MCF 10A (cell line): ENCODE results near the gene XCL1. TPM values are rescaled to one million over a fixed set of nuclear protein-coding genes. Genes with fewer than 3 reads are reported as not detected.

ENCODE experiments used
- BruUV-seq: library from RNA; stranded (reverse); fragments of 400-500 nt; replicated peaks from 2 replicates; lab custom pipeline; 2021; lab: Mats Ljungman, UMichigan
- CTCF ChIA-PET: fragments of 300-600 bp; sonication (Branson Sonifier 250); formaldehyde crosslinking; extraction: SDS; loops from one replicate; lab custom pipeline; 2021; ENCODE audit warnings: antibody characterized with exemption, inconsistent platforms; lab: Yijun Ruan, JAX
- POLR2A ChIA-PET: fragments of 300-600, 350-650 bp; sonication (Branson Sonifier 250); formaldehyde crosslinking; extraction: SDS; loops from one replicate; lab custom pipeline; 2020; ENCODE audit warnings: antibody characterized with exemption, inconsistent platforms; lab: Yijun Ruan, JAX
- DNase-seq: peaks from one replicate; pipeline ENCODE4 v3.0.0-alpha.2; 2018; ENCODE audit not compliant: unreplicated experiment
- H3K27ac Mint-ChIP-seq: one replicate; pipeline ENCODE4 v1.8.0; 2022; ENCODE audit warnings: mild to moderate bottlenecking, low read depth, mixed read lengths; ENCODE audit not compliant: unreplicated experiment
- H3K27me3 Mint-ChIP-seq: one replicate; pipeline ENCODE4 v1.8.0; 2022; ENCODE audit warnings: mixed read lengths; ENCODE audit not compliant: insufficient read depth, unreplicated experiment
- H3K36me3 Mint-ChIP-seq: one replicate; pipeline ENCODE4 v1.8.0; 2022; ENCODE audit warnings: mild to moderate bottlenecking, moderate library complexity, mixed read lengths; ENCODE audit not compliant: insufficient read depth, unreplicated experiment
- H3K4me1 Mint-ChIP-seq: one replicate; pipeline ENCODE4 v1.8.0; 2022; ENCODE audit warnings: mixed read lengths; ENCODE audit not compliant: insufficient read depth, unreplicated experiment
- H3K4me3 Mint-ChIP-seq: one replicate; pipeline ENCODE4 v1.8.0; 2022; ENCODE audit warnings: mild to moderate bottlenecking, moderate library complexity, mixed read lengths; ENCODE audit not compliant: unreplicated experiment
- H3K9me3 Mint-ChIP-seq: one replicate; pipeline ENCODE4 v1.8.0; 2022; ENCODE audit warnings: mixed read lengths; ENCODE audit not compliant: unreplicated experiment
- CTCF ChIP-seq: fragments of 200-600 bp; IDR thresholded peaks from one replicate; pipeline ENCODE4 v1.8.0; 2022; ENCODE audit warnings: antibody characterized with exemption, mild to moderate bottlenecking; ENCODE audit not compliant: unreplicated experiment
- intact Hi-C: fragments of 100-400 bp; cut with micrococcal nuclease; formaldehyde crosslinking; loops from 2 replicates; pipeline ENCODE4 v1.14.1; 2022
- total RNA-seq: library from RNA; stranded (reverse); gene quantifications from 2 replicates; pipeline ENCODE4 v1.2.3, GENCODE V29; 2022

The XCL1 gene
- total RNA-seq, 1 experiment from 2014 or later, result not detected

GRCh38 chr1:168609741-168610510, 33.5 kb downstream of the XCL1 start:
- ChIA-PET POLR2A (no interaction called here), CTCF (interaction anchor here (0.5 to 13.0 kb wide), 15 partner anchors 9 to 936 kb away, joined by 3 to 341 read pairs (median 3); no protein-coding TSS in a partner anchor)
- no peaks in the 10 kb centered on the region for H3K36me3 Mint-ChIP-seq
- intact Hi-C loops, result no loop called here
- no peaks in the 10 kb centered on the region for H3K4me1 Mint-ChIP-seq
- no peak for TF ChIP-seq CTCF
- H3K9me3 Mint-ChIP-seq, result no peaks in the 10 kb centered on the region
- no peak overlapping the region for H3K4me3 Mint-ChIP-seq
- DNase-seq, result no peak
- no peak overlapping the region for H3K27ac Mint-ChIP-seq
- no peaks in the 10 kb centered on the region for H3K27me3 Mint-ChIP-seq
- BruUV-seq, result no TSS peak

- intact Hi-C loops, result no loop called here
- ChIA-PET CTCF (interaction anchor here (1.2 to 5.0 kb wide), 5 partner anchors 8 to 735 kb away, joined by 3 to 60 read pairs (median 5); no protein-coding TSS in a partner anchor), POLR2A (no interaction called here)
- TF ChIP-seq CTCF, result no peak
- H3K27ac Mint-ChIP-seq, result no peak overlapping the region
- H3K4me1 Mint-ChIP-seq, result no peaks in the 10 kb centered on the region
- no peak for DNase-seq
- H3K9me3 Mint-ChIP-seq, result no peaks in the 10 kb centered on the region
- no peaks in the 10 kb centered on the region for H3K27me3 Mint-ChIP-seq
- no TSS peak for BruUV-seq
- H3K36me3 Mint-ChIP-seq, result no peaks in the 10 kb centered on the region
- H3K4me3 Mint-ChIP-seq, result no peak overlapping the region
These were observed 36.6 kb downstream of the XCL1 start for GRCh38 chr1:168613038-168613451.

- no TSS peak for BruUV-seq
- Mint-ChIP-seq H3K9me3 (no peaks in the 10 kb centered on the region), H3K27me3 (no peaks in the 10 kb centered on the region), H3K27ac (no peak overlapping the region), H3K36me3 (no peaks in the 10 kb centered on the region), H3K4me3 (no peak overlapping the region), H3K4me1 (no peaks in the 10 kb centered on the region)
- POLR2A ChIA-PET, result no interaction called here
- CTCF ChIA-PET, result interaction anchor here (1.0 to 5.0 kb wide), 7 partner anchors 9 to 735 kb away, joined by 3 to 60 read pairs (median 5); no protein-coding TSS in a partner anchor
- no peak for TF ChIP-seq CTCF
- intact Hi-C loops, result no loop called here
- DNase-seq, result no peak
These were observed 37.4 kb downstream of the XCL1 start for GRCh38 chr1:168613691-168614231.

- TF ChIP-seq CTCF, result no peak
- Mint-ChIP-seq H3K27ac (no peak overlapping the region), H3K4me3 (no peak overlapping the region), H3K36me3 (no peaks in the 10 kb centered on the region), H3K9me3 (no peaks in the 10 kb centered on the region), H3K4me1 (no peaks in the 10 kb centered on the region), H3K27me3 (no peaks in the 10 kb centered on the region)
- CTCF ChIA-PET, result interaction anchor here (1.0 to 5.0 kb wide), 5 partner anchors 9 to 734 kb away, joined by 3 to 60 read pairs (median 6); no protein-coding TSS in a partner anchor
- intact Hi-C loops, result no loop called here
- POLR2A ChIA-PET, result no interaction called here
- DNase-seq, result no peak
- no TSS peak for BruUV-seq
These were observed 37.8 kb downstream of the XCL1 start for GRCh38 chr1:168614235-168614634.
